ENCODE results near the gene GPAT2. TPM values are rescaled to one million over a fixed set of nuclear protein-coding genes. Genes with fewer than 3 reads are reported as not detected.

Gene GPAT2
- polyA plus RNA-seq, 3 donors, result 0.44 to 1.6 (median 0.94) TPM

DNA sequence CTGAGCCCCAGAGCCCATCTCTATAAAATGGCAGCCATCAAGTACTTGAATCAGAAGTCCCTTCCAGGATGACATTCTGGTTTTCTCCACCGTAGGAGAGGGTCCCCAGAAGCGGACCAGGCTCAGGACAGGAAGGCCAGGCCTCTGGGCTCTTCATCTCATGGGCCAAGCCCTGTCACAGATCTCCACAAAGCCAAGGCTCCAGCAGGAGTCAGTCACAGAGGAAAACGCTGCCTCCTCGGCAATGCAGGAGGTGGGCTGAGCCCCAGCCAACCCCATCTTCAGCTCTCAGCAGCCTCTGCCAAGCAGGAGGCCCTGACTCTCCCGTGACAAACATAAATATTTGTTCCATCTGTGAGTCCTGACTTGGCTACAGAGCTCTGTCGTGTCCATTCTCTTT is 39.4 kb upstream of the GPAT2 start:
- no peaks in the 10 kb centered on the region for H3K4me1 ChIP-seq (ENCODE audit: control insufficient read depth in 1 of 2, insufficient read depth in 2 of 2, low read length in 2 of 2)
- H3K27me3 Mint-ChIP-seq (ENCODE audit: low read depth in 3 of 3), result peaks cover 6 to 8% (median 7%) of the 10 kb centered on the region in 3 donors
- DNase-seq, result no peak

GRCh38 chr2:96073170-96073775 is 38.6 kb upstream of the GPAT2 start:
- Histone ChIP-seq H3K27me3 (ENCODE audit: control insufficient read depth in 2 of 2, insufficient read depth in 2 of 2, low read length in 2 of 2) (no peaks in the 10 kb centered on the region), H3K9me3 (replicated peaks in 1 of 2; ENCODE audit: control insufficient read depth in 1 of 2, insufficient read depth in 1 of 2, low read length in 2 of 2) (no peaks in the 10 kb centered on the region), H2AFZ (ENCODE audit: insufficient read depth, low read depth, low read length, poor library complexity, severe bottlenecking) (no peak overlapping the region), H3K4me3 (replicated peaks in 1 of 3; ENCODE audit: low read depth in 2 of 3, low read length in 3 of 3) (no peak overlapping the region), H4K20me1 (ENCODE audit: insufficient read depth, low read length) (no peaks in the 10 kb centered on the region), H3K4me2 (replicated peaks; ENCODE audit: extremely low read depth, low read length, poor library complexity, severe bottlenecking) (no peak overlapping the region), H3K4me1 (ENCODE audit: control insufficient read depth in 1 of 2, insufficient read depth in 2 of 2, low read length in 2 of 2) (no peaks in the 10 kb centered on the region), H3K27ac (ENCODE audit: low read depth in 1 of 2, low read length in 2 of 2) (no peak overlapping the region), H3K36me3 (replicated peaks in 1 of 2; ENCODE audit: control insufficient read depth in 1 of 2, insufficient read depth in 2 of 2, low read length in 2 of 2) (no peaks in the 10 kb centered on the region), H3K9ac (ENCODE audit: insufficient read depth, low read length, poor library complexity, severe bottlenecking) (no peak overlapping the region), H3K79me2 (ENCODE audit: insufficient read depth, low read length) (no peaks in the 10 kb centered on the region)
- no peaks in the 10 kb centered on the region for H3K4me1 Mint-ChIP-seq
- no peak overlapping the region for H3K4me3 Mint-ChIP-seq
- H3K9me3 Mint-ChIP-seq, result peaks cover 0 to 9% (median 5%) of the 10 kb centered on the region in 7 donors
- DNase-seq, result no peak
- WGBS (ENCODE audit: insufficient coverage), result 84% methylated on average over 5 of the region's 7 CpGs
- no peaks in the 10 kb centered on the region for H3K36me3 Mint-ChIP-seq
- peaks cover 3 to 8% (median 4%) of the 10 kb centered on the region in 3 donors for H3K27me3 Mint-ChIP-seq (ENCODE audit: low read depth in 3 of 3)
- peak overlapping the region in 1 of 7 donors; percentile 73 for H3K27ac Mint-ChIP-seq
- TF ChIP-seq, protein P1, sequence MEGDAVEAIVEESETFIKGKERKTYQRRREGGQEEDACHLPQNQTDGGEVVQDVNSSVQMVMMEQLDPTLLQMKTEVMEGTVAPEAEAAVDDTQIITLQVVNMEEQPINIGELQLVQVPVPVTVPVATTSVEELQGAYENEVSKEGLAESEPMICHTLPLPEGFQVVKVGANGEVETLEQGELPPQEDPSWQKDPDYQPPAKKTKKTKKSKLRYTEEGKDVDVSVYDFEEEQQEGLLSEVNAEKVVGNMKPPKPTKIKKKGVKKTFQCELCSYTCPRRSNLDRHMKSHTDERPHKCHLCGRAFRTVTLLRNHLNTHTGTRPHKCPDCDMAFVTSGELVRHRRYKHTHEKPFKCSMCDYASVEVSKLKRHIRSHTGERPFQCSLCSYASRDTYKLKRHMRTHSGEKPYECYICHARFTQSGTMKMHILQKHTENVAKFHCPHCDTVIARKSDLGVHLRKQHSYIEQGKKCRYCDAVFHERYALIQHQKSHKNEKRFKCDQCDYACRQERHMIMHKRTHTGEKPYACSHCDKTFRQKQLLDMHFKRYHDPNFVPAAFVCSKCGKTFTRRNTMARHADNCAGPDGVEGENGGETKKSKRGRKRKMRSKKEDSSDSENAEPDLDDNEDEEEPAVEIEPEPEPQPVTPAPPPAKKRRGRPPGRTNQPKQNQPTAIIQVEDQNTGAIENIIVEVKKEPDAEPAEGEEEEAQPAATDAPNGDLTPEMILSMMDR (IDR thresholded peaks at IDR 0.05), result no peak
- intact Hi-C loops (cut with micrococcal nuclease), result no loop called here

More for the DNA sequence above, 39.4 kb upstream of the GPAT2 start:
- no peak overlapping the region for H2AFZ ChIP-seq (ENCODE audit: insufficient read depth, low read depth, low read length, poor library complexity, severe bottlenecking)
- no peaks in the 10 kb centered on the region for H3K4me1 Mint-ChIP-seq
- no peak overlapping the region for H3K27ac ChIP-seq (ENCODE audit: low read depth in 1 of 2, low read length in 2 of 2)
- H3K9me3 ChIP-seq (replicated peaks in 1 of 2; ENCODE audit: control insufficient read depth in 1 of 2, insufficient read depth in 1 of 2, low read length in 2 of 2), result no peaks in the 10 kb centered on the region
- H3K4me2 ChIP-seq (replicated peaks; ENCODE audit: extremely low read depth, low read length, poor library complexity, severe bottlenecking), result no peak overlapping the region
- H3K27ac Mint-ChIP-seq, result no peak overlapping the region
- H3K36me3 Mint-ChIP-seq, result no peaks in the 10 kb centered on the region
- H3K9ac ChIP-seq (ENCODE audit: insufficient read depth, low read length, poor library complexity, severe bottlenecking), result no peak overlapping the region
- intact Hi-C loops (cut with micrococcal nuclease), result no loop called here
- TF ChIP-seq, protein P1 (IDR thresholded peaks at IDR 0.05), result no peak
- peaks cover 0 to 10% (median 6%) of the 10 kb centered on the region in 7 donors for H3K9me3 Mint-ChIP-seq
- no peaks in the 10 kb centered on the region for H3K36me3 ChIP-seq (replicated peaks in 1 of 2; ENCODE audit: control insufficient read depth in 1 of 2, insufficient read depth in 2 of 2, low read length in 2 of 2)
- H3K79me2 ChIP-seq (ENCODE audit: insufficient read depth, low read length), result no peaks in the 10 kb centered on the region
- no peak overlapping the region for H3K4me3 Mint-ChIP-seq
- no peaks in the 10 kb centered on the region for H3K27me3 ChIP-seq (ENCODE audit: control insufficient read depth in 2 of 2, insufficient read depth in 2 of 2, low read length in 2 of 2)
- no peaks in the 10 kb centered on the region for H4K20me1 ChIP-seq (ENCODE audit: insufficient read depth, low read length)
- WGBS (ENCODE audit: insufficient coverage), result 91% methylated on average over 4 of the region's 6 CpGs
- no peak overlapping the region for H3K4me3 ChIP-seq (replicated peaks in 1 of 3; ENCODE audit: low read depth in 2 of 3, low read length in 3 of 3)
